Muscle layer of duodenum (tissue), 2 donors: ENCODE measurements around the gene BAZ2A.

ENCODE experiments used
- H3K27ac ChIP-seq: one replicate; pipeline ENCODE4 v1.7.0; 2013; ENCODE audit warnings: mild to moderate bottlenecking, low read length
- H3K27me3 ChIP-seq: one replicate; pipeline ENCODE4 v1.7.0; 2013; ENCODE audit warnings: low read depth, mild to moderate bottlenecking, control low read depth, low read length
- H3K36me3 ChIP-seq, 2 donors: one replicate each; pipeline ENCODE4 v1.7.0; 2013; ENCODE audit warnings: low read length in 2 of 2, control low read depth in 1 of 2, mild to moderate bottlenecking in 1 of 2; ENCODE audit not compliant: insufficient read depth in 2 of 2, control insufficient read depth in 1 of 2
- H3K4me1 ChIP-seq, 2 donors: one replicate each; pipeline ENCODE4 v1.7.0; 2013; ENCODE audit warnings: low read length in 2 of 2, mild to moderate bottlenecking in 2 of 2, control low read depth in 1 of 2, moderate library complexity in 1 of 2; ENCODE audit not compliant: insufficient read depth in 2 of 2, control insufficient read depth in 1 of 2
- H3K4me3 ChIP-seq, 2 donors: one replicate each; pipeline ENCODE4 v1.7.0; 2013; ENCODE audit warnings: low read length in 2 of 2, low read depth in 1 of 2, mild to moderate bottlenecking in 1 of 2
- H3K9me3 ChIP-seq, 2 donors: one replicate each; pipeline ENCODE4 v1.7.0; 2013; ENCODE audit warnings: low read length in 2 of 2, control low read depth in 1 of 2, mild to moderate bottlenecking in 1 of 2; ENCODE audit not compliant: control insufficient read depth in 1 of 2
- donor health status: healthy.

The BAZ2A gene

GRCh38 chr12:56634242-56634836 is 4.2 kb upstream of the BAZ2A start:
- Histone ChIP-seq H3K27me3 (no peaks in the 10 kb centered on the region), H3K4me1 (peaks cover 28 to 55% of the 10 kb centered on the region in 2 donors), H3K36me3 (peaks cover 15 to 27% of the 10 kb centered on the region in 2 donors), H3K4me3 (peak overlapping the region; percentile 80 to 89), H3K9me3 (no peaks in the 10 kb centered on the region), H3K27ac (peak overlapping the region; percentile 98)

GRCh38 chr12:56633468-56634241 is 3.5 kb upstream of the BAZ2A start:
- Histone ChIP-seq H3K9me3 (no peaks in the 10 kb centered on the region), H3K27me3 (no peaks in the 10 kb centered on the region), H3K4me1 (peaks cover 28 to 55% of the 10 kb centered on the region in 2 donors), H3K36me3 (peaks cover 11 to 24% of the 10 kb centered on the region in 2 donors), H3K27ac (peak overlapping the region; percentile 98), H3K4me3 (peak overlapping the region; percentile 80 to 89)

- peak overlapping the region; percentile 51 to 80 for H3K4me3 ChIP-seq
Observed at GRCh38 chr12:56632701-56633467, 2.8 kb upstream of the BAZ2A start.

GRCh38 chr12:56631790-56632700 is 1.9 kb upstream of the BAZ2A start:
- no peaks in the 10 kb centered on the region for H3K9me3 ChIP-seq
- H3K4me1 ChIP-seq: peaks cover 22 to 56% of the 10 kb centered on the region in 2 donors
- peaks cover 0 to 14% of the 10 kb centered on the region in 2 donors for H3K36me3 ChIP-seq
- H3K27me3 ChIP-seq: no peaks in the 10 kb centered on the region
- peak overlapping the region; percentile 34 for H3K27ac ChIP-seq
- peak overlapping the region; percentile 51 to 80 for H3K4me3 ChIP-seq

More at GRCh38 chr12:56632701-56633467, 2.8 kb upstream of the BAZ2A start:
- H3K27ac ChIP-seq: no peak overlapping the region
- no peaks in the 10 kb centered on the region for H3K9me3 ChIP-seq
- no peaks in the 10 kb centered on the region for H3K27me3 ChIP-seq
- H3K4me1 ChIP-seq: peaks cover 28 to 56% of the 10 kb centered on the region in 2 donors
- H3K36me3 ChIP-seq: peaks cover 4 to 17% of the 10 kb centered on the region in 2 donors

GRCh38 chr12:56629459-56630179 is 507 bp downstream of the BAZ2A start:
- Histone ChIP-seq H3K27ac (peak overlapping the region; percentile 97), H3K9me3 (no peaks in the 10 kb centered on the region), H3K36me3 (peaks cover 9 to 13% of the 10 kb centered on the region in 2 donors), H3K4me1 (peaks cover 22 to 70% of the 10 kb centered on the region in 2 donors), H3K4me3 (peak overlapping the region; percentile 94 to 97), H3K27me3 (no peaks in the 10 kb centered on the region)

- Histone ChIP-seq H3K36me3 (peaks cover 9 to 13% of the 10 kb centered on the region in 2 donors), H3K27ac (peak overlapping the region; percentile 97), H3K27me3 (no peaks in the 10 kb centered on the region), H3K4me1 (peaks cover 22 to 71% of the 10 kb centered on the region in 2 donors), H3K4me3 (peak overlapping the region; percentile 94 to 97), H3K9me3 (no peaks in the 10 kb centered on the region)
Observed at GRCh38 chr12:56628671-56629458, 1.3 kb downstream of the BAZ2A start.

- no peaks in the 10 kb centered on the region for H3K27me3 ChIP-seq
- H3K27ac ChIP-seq: peak overlapping the region; percentile 25
- peaks cover 9 to 13% of the 10 kb centered on the region in 2 donors for H3K36me3 ChIP-seq
- no peak overlapping the region for H3K4me3 ChIP-seq
- no peaks in the 10 kb centered on the region for H3K9me3 ChIP-seq
- peaks cover 4 to 65% of the 10 kb centered on the region in 2 donors for H3K4me1 ChIP-seq
Observed at GRCh38 chr12:56626701-56627100, 3.4 kb downstream of the BAZ2A start.

GRCh38 chr12:56622535-56622934 is 7.6 kb downstream of the BAZ2A start:
- Histone ChIP-seq H3K36me3 (peaks cover 10 to 19% of the 10 kb centered on the region in 2 donors), H3K4me1 (peaks cover 0 to 49% of the 10 kb centered on the region in 2 donors), H3K4me3 (no peak overlapping the region), H3K9me3 (no peaks in the 10 kb centered on the region), H3K27me3 (no peaks in the 10 kb centered on the region), H3K27ac (no peak overlapping the region)

- Histone ChIP-seq H3K9me3 (no peaks in the 10 kb centered on the region), H3K4me1 (peaks cover 0 to 8% of the 10 kb centered on the region in 2 donors), H3K36me3 (peaks cover 60 to 61% of the 10 kb centered on the region in 2 donors), H3K27ac (no peak overlapping the region), H3K4me3 (no peak overlapping the region), H3K27me3 (no peaks in the 10 kb centered on the region)
Observed at GRCh38 chr12:56616925-56617324, 13.2 kb downstream of the BAZ2A start.
